Measurements from ENCODE around the gene RNF181. TPM values are rescaled to one million over a fixed set of nuclear protein-coding genes. Genes with fewer than 3 reads are reported as not detected.
"Not testable (repeated sequence)": the region's sequence is repeated elsewhere in the genome, so short reads cannot be mapped to it uniquely, and the experiment has no call there.

Gene RNF181
- total RNA-seq, 2 experiments from 2014 or later, result 113 to 140 TPM

DNA sequence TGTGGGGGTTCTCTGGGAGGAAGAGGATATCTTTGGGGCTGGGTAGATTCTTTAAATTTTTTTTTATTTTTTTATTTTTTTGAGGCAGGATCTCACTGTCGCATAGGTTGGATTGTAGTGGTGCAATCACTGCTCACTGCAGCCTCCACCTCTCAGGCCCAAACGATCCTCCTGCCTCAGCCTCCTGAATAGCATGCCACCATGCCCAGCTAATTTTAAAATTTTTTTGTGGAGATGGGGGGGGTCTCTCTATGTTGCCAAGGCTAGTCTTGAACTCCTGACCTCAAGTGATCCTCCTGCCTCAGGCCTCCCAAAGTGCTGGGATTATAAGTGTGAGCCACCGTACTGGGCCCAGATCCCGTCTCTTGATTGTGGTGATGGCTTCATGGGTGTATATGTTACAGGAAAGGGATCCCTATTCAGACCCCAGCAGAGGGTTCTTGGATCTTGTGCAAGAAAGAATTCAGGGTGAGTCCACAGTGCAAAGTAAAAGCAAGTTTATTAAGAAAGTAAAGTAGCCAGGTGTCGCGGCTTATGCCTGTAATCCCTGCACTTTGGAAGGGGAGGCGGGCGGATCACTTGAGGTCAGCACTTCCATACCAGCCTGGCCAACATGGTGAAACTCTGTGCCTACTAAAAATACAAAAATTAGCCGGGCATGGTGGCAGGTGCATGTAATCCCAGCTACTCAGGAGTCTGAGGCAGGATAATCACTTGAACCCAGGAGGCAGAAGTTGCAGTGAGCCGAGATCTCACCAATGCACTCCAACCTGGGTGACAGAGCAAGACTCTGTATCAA is 18.4 kb downstream of the RNF181 start:
- DNase-seq (no peak), ATAC-seq (no peak)
- no peaks in the 10 kb centered on the region for H3K9me3 Mint-ChIP-seq (ENCODE audit: low read depth)
- peaks cover 22% of the 10 kb centered on the region for H3K36me3 Mint-ChIP-seq (ENCODE audit: low read depth)
- H3K27me3 Mint-ChIP-seq, result no peaks in the 10 kb centered on the region
- ChIA-PET CTCF (interaction anchor here (1.2 kb wide), 1 partner anchor 36 kb away, joined by 5 read pairs; the partner anchor contains the start of gene VAMP8), POLR2A (no interaction called here)
- H3K4me3 Mint-ChIP-seq, result no peak overlapping the region
- intact Hi-C loops (cut with DNase I, micrococcal nuclease), result loop anchor here (2.0 to 10.0 kb wide), 6 partner anchors 37 to 949 kb away; partner anchors contain the start of genes CHMP3 (in 1 of the 2), KDM3A (in 1 of the 2), MRPL35 (in 1 of the 2) and POLR1A (in 1 of the 2)
- peaks cover 24% of the 10 kb centered on the region for H3K4me1 Mint-ChIP-seq
- peak overlapping the region; percentile 78 for H3K27ac Mint-ChIP-seq

DNA sequence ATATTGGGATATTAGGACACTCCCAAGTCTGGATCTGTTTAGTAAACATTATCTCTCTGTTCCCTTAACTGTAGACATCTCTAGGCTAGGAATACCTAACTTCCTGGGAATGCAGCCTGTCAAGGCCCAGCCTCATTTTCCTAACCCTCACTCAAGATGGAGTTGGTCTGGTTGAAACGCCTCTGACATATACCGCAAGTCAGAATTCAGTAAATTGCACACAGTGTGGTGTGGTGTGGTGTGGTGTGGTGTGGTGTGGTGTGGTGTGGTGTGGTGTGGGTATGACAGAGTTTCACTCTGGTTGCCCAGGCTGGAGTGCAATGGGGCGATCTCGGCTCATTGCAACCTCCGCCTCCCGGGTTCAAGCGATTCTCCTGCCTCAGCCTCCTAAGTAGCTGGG is 19.2 kb downstream of the RNF181 start:
- POLR2A ChIA-PET; H3K27ac Mint-ChIP-seq; DNase-seq; H3K27me3 Mint-ChIP-seq; ATAC-seq; H3K9me3 Mint-ChIP-seq (ENCODE audit: low read depth); H3K4me3 Mint-ChIP-seq: not testable (repeated sequence)
- CTCF ChIA-PET, result interaction anchor here (1.2 to 1.3 kb wide), 2 partner anchors 22 to 23 kb away, joined by 3 read pairs; no protein-coding TSS in a partner anchor
- peaks cover 22% of the 10 kb centered on the region for H3K4me1 Mint-ChIP-seq
- intact Hi-C loops (cut with DNase I, micrococcal nuclease), result loop anchor here (5.0 to 10.0 kb wide), 3 partner anchors 37 to 830 kb away; partner anchors contain the start of genes KDM3A (in 1 of the 2), POLR1A (in 1 of the 2), PTCD3 (in 1 of the 2) and VAMP8 (in 1 of the 2)
- peaks cover 23% of the 10 kb centered on the region for H3K36me3 Mint-ChIP-seq (ENCODE audit: low read depth)

DNA sequence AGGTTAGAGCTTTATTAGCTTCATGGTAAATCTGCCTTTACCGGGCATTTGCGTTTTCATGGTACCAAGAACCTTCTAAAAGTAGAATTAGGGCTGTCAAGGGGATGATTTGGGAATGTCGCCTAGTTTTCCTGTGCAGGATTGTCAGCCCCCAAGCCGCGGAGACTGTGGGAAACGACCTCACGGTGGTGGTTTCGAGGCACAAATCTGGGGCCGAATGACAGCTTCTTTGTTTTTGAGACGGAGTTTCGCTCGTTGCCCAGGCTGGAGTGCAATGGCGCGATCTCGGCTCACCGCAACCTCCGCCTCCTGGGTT is 19.8 kb downstream of the RNF181 start:
- H3K27ac Mint-ChIP-seq, result peak overlapping the region; percentile 98
- H3K36me3 Mint-ChIP-seq (ENCODE audit: low read depth), result peaks cover 20% of the 10 kb centered on the region
- H3K4me3 Mint-ChIP-seq, result peak overlapping the region; percentile 96
- POLR2A ChIA-PET, result no interaction called here
- H3K9me3 Mint-ChIP-seq (ENCODE audit: low read depth), result no peaks in the 10 kb centered on the region
- DNase-seq (no peak), ATAC-seq (no peak)
- H3K27me3 Mint-ChIP-seq, result no peaks in the 10 kb centered on the region
- CTCF ChIA-PET, result interaction anchor here (1.2 to 1.3 kb wide), 2 partner anchors 22 kb away, joined by 3 read pairs; no protein-coding TSS in a partner anchor
- intact Hi-C loops (cut with DNase I, micrococcal nuclease), result loop anchor here (10.0 kb wide), 2 partner anchors 489 to 829 kb away; partner anchors contain the start of genes KDM3A (in 1 of the 2), POLR1A (in 1 of the 2) and PTCD3 (in 1 of the 2)
- peaks cover 18% of the 10 kb centered on the region for H3K4me1 Mint-ChIP-seq

DNA sequence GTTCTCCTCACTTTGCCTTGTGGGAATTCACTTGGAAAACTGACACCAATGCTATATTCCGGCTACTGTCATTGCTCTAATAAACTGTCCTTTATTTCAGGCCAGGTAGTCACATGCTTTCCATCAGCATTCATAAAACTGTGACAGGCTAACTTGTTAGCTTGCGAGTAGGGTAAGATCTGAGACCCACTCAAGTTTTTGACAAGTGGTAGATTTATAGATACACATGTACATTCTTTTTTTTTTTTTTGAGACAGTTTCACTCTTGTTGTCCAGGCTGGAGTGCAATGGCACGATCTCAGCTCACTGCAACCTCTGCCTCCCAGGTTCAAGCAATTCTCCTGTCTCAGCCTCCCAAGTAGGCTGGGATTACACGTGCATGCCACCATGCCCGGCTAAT is 22.2 kb downstream of the RNF181 start:
- ATAC-seq; DNase-seq; H3K9me3 Mint-ChIP-seq (ENCODE audit: low read depth); H3K27me3 Mint-ChIP-seq: not testable (repeated sequence)
- intact Hi-C loops (cut with DNase I, micrococcal nuclease), result loop anchor here (10.0 kb wide), 2 partner anchors 487 to 827 kb away; partner anchors contain the start of genes KDM3A (in 1 of the 2), POLR1A (in 1 of the 2) and PTCD3 (in 1 of the 2)
- POLR2A ChIA-PET, result interaction anchor here (0.6 kb wide), 1 partner anchor 18 kb away, joined by 6 read pairs; no protein-coding TSS in a partner anchor
- Mint-ChIP-seq H3K4me3 (peak overlapping the region; percentile 96), H3K27ac (peak overlapping the region; percentile 98), H3K36me3 (ENCODE audit: low read depth) (peaks cover 25% of the 10 kb centered on the region), H3K4me1 (peaks cover 18% of the 10 kb centered on the region)
- CTCF ChIA-PET, result interaction anchor here (0.7 to 2.0 kb wide), 3 partner anchors 9 to 587 kb away, joined by 3 to 12 read pairs (median 3); no protein-coding TSS in a partner anchor

DNA sequence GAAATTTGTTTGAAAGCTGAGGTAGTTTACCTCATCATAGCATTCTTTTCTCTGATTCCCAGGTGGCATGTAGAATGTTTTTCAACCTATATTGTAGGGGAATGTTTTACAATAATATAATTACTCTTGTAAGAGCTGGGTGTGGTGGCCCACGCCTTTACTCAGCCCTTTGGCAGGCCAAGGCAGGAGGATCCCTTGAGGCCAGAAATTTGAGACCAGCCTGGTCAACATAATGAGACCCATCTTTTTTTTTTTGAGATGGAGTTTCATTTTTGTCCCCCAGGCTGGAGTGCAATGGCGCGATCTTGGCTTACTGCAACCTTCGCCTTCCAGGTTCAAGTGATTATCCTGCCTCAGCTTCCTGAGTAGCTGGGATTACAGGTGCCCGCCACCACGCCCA is 24.1 kb downstream of the RNF181 start:
- ChIA-PET POLR2A (interaction anchor here (0.7 kb wide), 1 partner anchor 305 kb away, joined by 3 read pairs; no protein-coding TSS in a partner anchor), CTCF (interaction anchor here (1.1 to 4.7 kb wide), 2 partner anchors 18 to 90 kb away, joined by 3 to 47 read pairs; no protein-coding TSS in a partner anchor)
- no peak overlapping the region for H3K4me3 Mint-ChIP-seq
- intact Hi-C loops (cut with DNase I, micrococcal nuclease), result loop anchor here (10.0 kb wide), 2 partner anchors 485 to 825 kb away; partner anchors contain the start of genes KDM3A (in 1 of the 2), POLR1A (in 1 of the 2) and PTCD3 (in 1 of the 2)
- H3K36me3 Mint-ChIP-seq (ENCODE audit: low read depth), result peaks cover 39% of the 10 kb centered on the region
- no peaks in the 10 kb centered on the region for H3K9me3 Mint-ChIP-seq (ENCODE audit: low read depth)
- H3K4me1 Mint-ChIP-seq, result peaks cover 18% of the 10 kb centered on the region
- ATAC-seq (no peak), DNase-seq (no peak)
- no peaks in the 10 kb centered on the region for H3K27me3 Mint-ChIP-seq
- H3K27ac Mint-ChIP-seq, result no peak overlapping the region

DNA sequence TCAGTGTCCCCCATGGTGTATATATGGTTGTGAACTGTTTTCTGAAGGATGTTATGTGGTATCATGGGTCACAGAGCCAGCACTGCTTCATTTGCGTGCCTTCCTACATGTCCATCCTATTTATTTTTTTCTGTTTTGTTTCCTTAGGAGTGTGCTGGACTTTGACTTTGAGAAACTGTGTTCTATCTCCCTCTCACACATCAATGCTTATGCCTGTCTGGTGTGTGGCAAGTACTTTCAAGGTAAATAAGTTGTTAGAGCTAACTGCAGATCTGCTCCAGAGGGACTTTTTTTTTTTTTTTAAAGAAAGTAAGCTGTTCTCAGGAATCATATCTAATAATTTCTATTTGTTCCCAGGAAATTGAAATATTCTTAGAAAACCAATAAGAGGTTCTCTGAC is 25.8 kb downstream of the RNF181 start:
- Mint-ChIP-seq H3K4me1 (peaks cover 18% of the 10 kb centered on the region), H3K4me3 (no peak overlapping the region), H3K36me3 (ENCODE audit: low read depth) (peaks cover 49% of the 10 kb centered on the region), H3K27me3 (no peaks in the 10 kb centered on the region), H3K27ac (peak overlapping the region; percentile 21), H3K9me3 (ENCODE audit: low read depth) (no peaks in the 10 kb centered on the region)
- CTCF ChIA-PET, result interaction anchor here (0.8 to 4.7 kb wide), 3 partner anchors 16 to 86 kb away, joined by 3 to 47 read pairs (median 3); no protein-coding TSS in a partner anchor
- ATAC-seq, result no peak
- POLR2A ChIA-PET, result no interaction called here
- intact Hi-C loops (cut with DNase I, micrococcal nuclease), result no loop called here
- DNase-seq, result no peak

DNA sequence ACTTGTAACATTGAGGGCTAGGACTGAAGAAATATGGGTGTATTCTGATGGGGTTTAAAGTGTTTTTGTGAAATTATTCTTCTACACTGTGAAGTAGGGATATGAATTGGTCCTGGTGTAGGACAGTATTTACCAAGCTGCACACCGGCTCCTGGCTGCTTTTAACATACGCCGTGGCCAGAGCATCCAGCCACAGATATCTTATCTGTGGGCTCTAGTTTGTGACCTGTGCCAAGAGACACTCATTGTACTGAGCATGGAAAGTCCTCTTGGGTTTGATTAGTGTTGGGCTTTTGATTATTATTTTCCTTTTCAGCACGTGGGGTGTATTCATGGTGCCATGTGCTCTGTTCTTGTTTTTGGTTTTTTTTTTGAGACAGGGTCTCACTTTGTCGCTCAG is 28.4 kb downstream of the RNF181 start:
- intact Hi-C loops (cut with DNase I, micrococcal nuclease), result no loop called here
- Mint-ChIP-seq H3K27ac (peak overlapping the region; percentile 9), H3K4me1 (peaks cover 8% of the 10 kb centered on the region), H3K36me3 (ENCODE audit: low read depth) (peaks cover 57% of the 10 kb centered on the region), H3K4me3 (no peak overlapping the region), H3K9me3 (ENCODE audit: low read depth) (no peaks in the 10 kb centered on the region), H3K27me3 (no peaks in the 10 kb centered on the region)
- ATAC-seq, result no peak
- POLR2A ChIA-PET, result no interaction called here
- CTCF ChIA-PET, result no interaction called here
- DNase-seq, result no peak

DNA sequence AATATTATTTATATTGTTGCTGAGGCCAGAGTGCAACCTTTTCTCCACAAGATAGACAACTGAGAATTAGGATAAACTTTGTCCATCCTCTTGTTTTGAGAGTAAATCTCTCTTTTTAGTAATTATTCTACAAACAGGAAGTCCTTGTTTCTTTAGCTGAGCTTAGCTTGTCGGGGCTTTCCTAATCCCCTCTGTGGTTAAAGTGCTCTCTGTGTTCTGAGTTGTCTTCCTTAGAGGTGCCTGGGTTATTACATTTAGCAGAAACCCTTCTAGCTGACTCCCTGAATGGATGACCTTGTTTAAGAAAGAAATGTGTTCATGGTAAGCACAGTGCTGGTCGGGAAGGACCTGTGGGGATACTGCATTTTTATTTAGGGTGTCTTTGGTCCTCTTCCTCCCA is 33.1 kb downstream of the RNF181 start:
- no peaks in the 10 kb centered on the region for H3K9me3 Mint-ChIP-seq (ENCODE audit: low read depth)
- peak overlapping the region; percentile 67 for H3K27ac Mint-ChIP-seq
- intact Hi-C loops (cut with DNase I, micrococcal nuclease), result no loop called here
- ChIA-PET CTCF (interaction anchor here (4.7 kb wide), 1 partner anchor 9 kb away, joined by 45 read pairs; no protein-coding TSS in a partner anchor), POLR2A (no interaction called here)
- ATAC-seq (peak; percentile 61), DNase-seq (no peak)
- peaks cover 3% of the 10 kb centered on the region for H3K4me1 Mint-ChIP-seq
- H3K4me3 Mint-ChIP-seq, result no peak overlapping the region
- H3K27me3 Mint-ChIP-seq, result no peaks in the 10 kb centered on the region
- peaks cover 60% of the 10 kb centered on the region for H3K36me3 Mint-ChIP-seq (ENCODE audit: low read depth)

DNA sequence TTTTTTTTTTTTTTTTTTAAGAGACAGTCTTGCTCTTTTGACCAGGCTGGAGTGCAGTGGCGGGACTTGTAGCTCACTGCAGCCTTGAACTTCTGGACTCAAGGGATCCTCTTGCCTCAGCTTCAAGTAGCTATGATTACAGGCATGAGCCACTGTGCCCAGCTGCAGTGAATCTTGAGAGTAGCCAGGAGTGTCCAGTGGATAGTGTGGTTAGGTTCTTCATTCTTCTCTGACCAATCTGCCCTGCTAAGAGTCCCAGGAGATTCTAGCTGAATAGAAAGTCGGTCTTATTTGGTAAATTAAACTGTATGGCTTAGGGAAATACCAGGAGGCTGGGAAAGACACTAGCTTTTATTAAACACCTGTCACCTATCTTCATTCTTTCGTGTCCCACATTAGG is 35.8 kb downstream of the RNF181 start:
- intact Hi-C loops (cut with DNase I, micrococcal nuclease), result loop anchor here in 1 of 2 experiments (10.0 kb wide), 1 partner anchor 513 kb away; no protein-coding TSS in a partner anchor
- peaks cover 55% of the 10 kb centered on the region for H3K36me3 Mint-ChIP-seq (ENCODE audit: low read depth)

DNA sequence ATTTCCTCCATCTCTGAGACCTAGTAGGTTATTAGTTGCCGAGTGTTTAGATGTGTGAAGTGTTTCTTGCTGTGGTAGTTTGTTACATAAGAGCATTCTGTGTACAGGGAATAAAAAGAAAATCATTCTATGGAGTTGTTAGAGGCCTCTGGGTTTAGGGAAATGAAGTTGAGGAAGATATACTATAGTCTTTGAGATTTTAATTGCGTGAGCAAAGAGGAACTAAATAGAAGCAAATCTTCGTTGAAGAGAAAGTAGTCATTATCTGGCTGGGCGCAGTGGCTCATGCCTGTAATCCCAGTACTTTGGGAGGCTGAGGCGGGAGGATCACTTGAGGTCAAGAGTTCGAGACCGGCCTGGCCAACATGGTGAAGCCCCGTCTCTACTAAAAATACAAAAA is 39.5 kb downstream of the RNF181 start:
- Mint-ChIP-seq H3K4me1 (peaks cover 10% of the 10 kb centered on the region), H3K4me3 (no peak overlapping the region), H3K27me3 (no peaks in the 10 kb centered on the region), H3K36me3 (ENCODE audit: low read depth) (peaks cover 64% of the 10 kb centered on the region), H3K9me3 (ENCODE audit: low read depth) (no peaks in the 10 kb centered on the region), H3K27ac (peak overlapping the region; percentile 59)
- ChIA-PET POLR2A (no interaction called here), CTCF (interaction anchor here (1.1 to 4.5 kb wide), 2 partner anchors 72 to 94 kb away, joined by 3 to 53 read pairs; no protein-coding TSS in a partner anchor)
- ATAC-seq (no peak), DNase-seq (no peak)
- intact Hi-C loops (cut with DNase I, micrococcal nuclease), result loop anchor here in 1 of 2 experiments (10.0 kb wide), 1 partner anchor 510 kb away; no protein-coding TSS in a partner anchor

More for the DNA sequence above, 35.8 kb downstream of the RNF181 start:
- no peaks in the 10 kb centered on the region for H3K27me3 Mint-ChIP-seq
- peak overlapping the region; percentile 19 for H3K27ac Mint-ChIP-seq
- no peaks in the 10 kb centered on the region for H3K9me3 Mint-ChIP-seq (ENCODE audit: low read depth)
- H3K4me3 Mint-ChIP-seq, result no peak overlapping the region
- peaks cover 11% of the 10 kb centered on the region for H3K4me1 Mint-ChIP-seq
- DNase-seq (no peak), ATAC-seq (no peak)
- CTCF ChIA-PET, result interaction anchor here (1.0 kb wide), 1 partner anchor 12 kb away, joined by 3 read pairs; no protein-coding TSS in a partner anchor
- POLR2A ChIA-PET, result interaction anchor here (0.8 kb wide), 1 partner anchor 25 kb away, joined by 4 read pairs; no protein-coding TSS in a partner anchor

DNA sequence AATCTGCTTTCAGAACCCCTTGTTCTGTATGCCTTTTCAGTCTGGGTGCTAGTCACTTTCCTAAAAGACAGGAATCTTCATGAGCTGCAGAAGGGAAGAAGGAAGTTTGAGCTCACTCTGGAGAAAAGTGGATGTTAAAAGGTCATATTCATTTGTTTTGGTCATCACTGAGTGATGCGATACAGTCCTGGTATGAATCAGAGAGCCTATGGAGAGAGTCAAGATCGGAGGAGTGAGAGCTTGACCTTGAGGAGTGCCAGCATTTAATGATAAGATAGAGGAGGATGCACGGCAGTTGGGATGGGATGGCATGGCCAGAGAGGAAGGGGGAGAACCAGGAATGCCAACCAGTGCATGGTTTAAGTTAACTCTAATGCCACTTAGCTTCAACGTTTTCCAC is 40.1 kb downstream of the RNF181 start:
- Mint-ChIP-seq H3K27me3 (no peaks in the 10 kb centered on the region), H3K4me3 (no peak overlapping the region), H3K27ac (no peak overlapping the region), H3K9me3 (ENCODE audit: low read depth) (no peaks in the 10 kb centered on the region), H3K36me3 (ENCODE audit: low read depth) (peaks cover 62% of the 10 kb centered on the region), H3K4me1 (peaks cover 10% of the 10 kb centered on the region)
- intact Hi-C loops (cut with DNase I, micrococcal nuclease), result loop anchor here in 1 of 2 experiments (2.0 to 10.0 kb wide), 3 partner anchors 179 to 509 kb away; no protein-coding TSS in a partner anchor
- POLR2A ChIA-PET, result interaction anchor here (0.7 kb wide), 1 partner anchor 18 kb away, joined by 6 read pairs; no protein-coding TSS in a partner anchor
- ATAC-seq (no peak), DNase-seq (no peak)
- CTCF ChIA-PET, result interaction anchor here (0.6 to 4.5 kb wide), 7 partner anchors 10 to 324 kb away, joined by 3 to 53 read pairs (median 15); no protein-coding TSS in a partner anchor
